GM19397 (cell line): ENCODE measurements around the gene SOX8.
"Not testable (repeated sequence)": the region's sequence is repeated elsewhere in the genome, so short reads cannot be mapped to it uniquely, and the experiment has no call there.

Experiments
- ATAC-seq: cut with Tn5 transposase; IDR thresholded peaks from one replicate; pipeline ENCODE4 v1.9.1; 2021; ENCODE audit warnings: mild to moderate bottlenecking, moderate library complexity; ENCODE audit not compliant: unreplicated experiment

The SOX8 gene

GRCh38 chr16:981695-982144 lies at the start of gene SOX8:
TSS of gene SOX8 (plus strand) at chr16:981770. CDS start at chr16:981923, 153 bp downstream.
- ATAC-seq = no peak

- ATAC-seq = no peak
These were observed 48.7 kb upstream of the SOX8 start for GRCh38 chr16:932831-933330.

- no peak for ATAC-seq
These were observed 48.0 kb upstream of the SOX8 start for GRCh38 chr16:933581-933980.

GRCh38 chr16:934178-934577 lies 47.4 kb upstream of the SOX8 start:
- ATAC-seq = no peak

GRCh38 chr16:935684-936083 lies 45.9 kb upstream of the SOX8 start:
- ATAC-seq = no peak

- no peak for ATAC-seq
These were observed 44.3 kb upstream of the SOX8 start for GRCh38 chr16:937311-937710.

- ATAC-seq = no peak
These were observed 43.8 kb upstream of the SOX8 start for GRCh38 chr16:937723-938122.

GRCh38 chr16:938136-938535 lies 43.4 kb upstream of the SOX8 start:
- no peak for ATAC-seq

GRCh38 chr16:938752-939151 lies 42.8 kb upstream of the SOX8 start:
- no peak for ATAC-seq

GRCh38 chr16:939311-939710 lies 42.3 kb upstream of the SOX8 start:
- ATAC-seq = no peak

- ATAC-seq = no peak
These were observed 41.6 kb upstream of the SOX8 start for GRCh38 chr16:939941-940340.

- ATAC-seq = no peak
These were observed 39.0 kb upstream of the SOX8 start for GRCh38 chr16:942436-943060.

- ATAC-seq = no peak
These were observed 37.6 kb upstream of the SOX8 start for GRCh38 chr16:943971-944370.

- ATAC-seq = no peak
These were observed 36.1 kb upstream of the SOX8 start for GRCh38 chr16:945271-946047.

GRCh38 chr16:946048-946395 lies 35.5 kb upstream of the SOX8 start:
- ATAC-seq = no peak

- no peak for ATAC-seq
These were observed 34.2 kb upstream of the SOX8 start for GRCh38 chr16:947255-947921.

GRCh38 chr16:947922-948303 lies 33.7 kb upstream of the SOX8 start:
- ATAC-seq = not testable (repeated sequence)

- ATAC-seq = not testable (repeated sequence)
These were observed 32.8 kb upstream of the SOX8 start for GRCh38 chr16:948767-949166.

- ATAC-seq = not testable (repeated sequence)
These were observed 30.6 kb upstream of the SOX8 start for GRCh38 chr16:950733-951573.

- ATAC-seq = no peak
These were observed 29.8 kb upstream of the SOX8 start for GRCh38 chr16:951660-952301.
